GM10266 (cell line): Measurements from ENCODE around the gene MAP1A.
A peak's percentile ranks its signal among the peaks of the same experiment; 100 is the strongest.

Source experiments
- DNase-seq: peaks from one replicate; pipeline ENCODE4 v3.0.0; 2012; ENCODE audit errors: extremely low spot score
- CTCF ChIP-seq: IDR thresholded peaks from 2 replicates; pipeline ENCODE4 v1.5.1; 2012; ENCODE audit warnings: mild to moderate bottlenecking, low read depth; ENCODE audit not compliant: control insufficient read depth, insufficient read depth; ENCODE audit errors: missing control alignments

Gene MAP1A

GRCh38 chr15:43499635-43500034 lies 17.8 kb upstream of the MAP1A start:
- TF ChIP-seq CTCF = no peak
- no peak for DNase-seq

- DNase-seq = no peak
- no peak for TF ChIP-seq CTCF
Measured at GRCh38 chr15:43505738-43506137, 11.7 kb upstream of the MAP1A start.

GRCh38 chr15:43508421-43508820 lies 9.0 kb upstream of the MAP1A start:
- DNase-seq = no peak
- no peak for TF ChIP-seq CTCF

- no peak for TF ChIP-seq CTCF
- DNase-seq = no peak
Measured at GRCh38 chr15:43508991-43509659, 8.3 kb upstream of the MAP1A start.

GRCh38 chr15:43509660-43510199 lies 7.7 kb upstream of the MAP1A start:
- no peak for DNase-seq
- TF ChIP-seq CTCF = no peak

- no peak for TF ChIP-seq CTCF
- DNase-seq = peak; percentile 95
Measured at GRCh38 chr15:43510200-43511011, 7.0 kb upstream of the MAP1A start.

- peak; percentile 33 for TF ChIP-seq CTCF
Measured at GRCh38 chr15:43511012-43511885, 6.2 kb upstream of the MAP1A start.

More at GRCh38 chr15:43511012-43511885, 6.2 kb upstream of the MAP1A start:
- no peak for DNase-seq
